ENCODE measurements around the gene NCKAP5. TPM values are rescaled to one million over a fixed set of nuclear protein-coding genes. Genes with fewer than 3 reads are reported as not detected.

NCKAP5 gene
- total and polyA plus RNA-seq, 2 of the 13 experiments (the other 11 are each of a cell fraction or from before 2014, with no cell fraction given) = 0.01 TPM; not detected in 1

DNA sequence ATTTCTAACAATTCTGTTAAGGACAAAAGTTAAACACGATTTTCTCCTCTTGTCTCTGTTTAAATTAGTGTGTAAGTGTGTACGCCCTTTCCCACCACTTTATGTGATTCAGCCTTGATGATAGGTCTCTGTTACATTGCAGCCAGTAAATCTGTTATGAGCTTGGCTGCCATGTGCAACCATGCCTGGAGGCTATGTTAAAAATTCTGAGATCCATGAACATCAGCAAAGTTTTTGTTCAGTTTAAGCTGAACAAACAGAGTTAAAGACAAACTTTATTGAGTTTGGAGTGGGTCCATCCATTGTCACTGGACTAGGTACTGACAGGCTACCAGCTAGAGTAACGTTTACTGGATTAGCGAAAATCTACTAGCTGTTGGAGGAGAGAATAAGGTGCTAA is 110.4 kb downstream of the NCKAP5 start:
- ATAC-seq (no peak), FAIRE-seq (no peak)
- H3K4me2 ChIP-seq (ENCODE audit: low read depth, low read length) = no peak overlapping the region

DNA sequence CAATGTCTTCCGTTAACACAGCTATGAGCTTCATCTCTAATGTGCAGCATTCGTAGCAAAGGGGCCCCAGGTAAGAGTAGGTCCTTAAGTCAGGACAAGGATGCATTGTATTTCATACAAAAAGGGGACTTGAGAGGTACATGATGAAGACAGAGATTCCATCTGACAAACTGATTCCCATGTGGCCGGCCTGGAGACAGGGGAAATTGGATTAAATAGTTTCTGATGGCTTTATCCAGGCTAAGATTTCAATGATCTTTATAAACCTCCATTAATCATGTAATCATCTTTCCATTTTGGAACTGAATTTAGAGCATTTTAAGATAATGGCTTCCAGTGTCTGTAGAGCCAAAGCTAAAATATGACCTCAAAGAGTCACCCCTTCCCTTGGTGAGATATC is 111.3 kb downstream of the NCKAP5 start:
- 11% methylated on average over 3 of the region's 3 CpGs for WGBS (ENCODE audit: low lambda C conversion rate)
- H3K9ac ChIP-seq (ENCODE audit: insufficient read depth, low read depth, low read length) = no peak overlapping the region
- H3K9me3 ChIP-seq (ENCODE audit: low read length) = no peaks in the 10 kb centered on the region
- H3K27me3 ChIP-seq (ENCODE audit: control insufficient read depth in 1 of 2, insufficient read depth in 2 of 2, low read length in 2 of 2) = no peaks in the 10 kb centered on the region
- no TSS peak for BruUV-seq (replicated peaks)
- TF ChIP-seq ZNF564 (CRISPR knock-in tag; IDR thresholded peaks at IDR 0.05) (no peak), ZFP36L1 (CRISPR knock-in tag; IDR thresholded peaks at IDR 0.05) (no peak), WIZ (CRISPR knock-in tag; IDR thresholded peaks at IDR 0.05) (no peak), ZNF660 (CRISPR knock-in tag; IDR thresholded peaks at IDR 0.05; ENCODE audit: borderline replicate concordance, low read depth) (no peak)
- TF ChIP-seq, protein P1, sequence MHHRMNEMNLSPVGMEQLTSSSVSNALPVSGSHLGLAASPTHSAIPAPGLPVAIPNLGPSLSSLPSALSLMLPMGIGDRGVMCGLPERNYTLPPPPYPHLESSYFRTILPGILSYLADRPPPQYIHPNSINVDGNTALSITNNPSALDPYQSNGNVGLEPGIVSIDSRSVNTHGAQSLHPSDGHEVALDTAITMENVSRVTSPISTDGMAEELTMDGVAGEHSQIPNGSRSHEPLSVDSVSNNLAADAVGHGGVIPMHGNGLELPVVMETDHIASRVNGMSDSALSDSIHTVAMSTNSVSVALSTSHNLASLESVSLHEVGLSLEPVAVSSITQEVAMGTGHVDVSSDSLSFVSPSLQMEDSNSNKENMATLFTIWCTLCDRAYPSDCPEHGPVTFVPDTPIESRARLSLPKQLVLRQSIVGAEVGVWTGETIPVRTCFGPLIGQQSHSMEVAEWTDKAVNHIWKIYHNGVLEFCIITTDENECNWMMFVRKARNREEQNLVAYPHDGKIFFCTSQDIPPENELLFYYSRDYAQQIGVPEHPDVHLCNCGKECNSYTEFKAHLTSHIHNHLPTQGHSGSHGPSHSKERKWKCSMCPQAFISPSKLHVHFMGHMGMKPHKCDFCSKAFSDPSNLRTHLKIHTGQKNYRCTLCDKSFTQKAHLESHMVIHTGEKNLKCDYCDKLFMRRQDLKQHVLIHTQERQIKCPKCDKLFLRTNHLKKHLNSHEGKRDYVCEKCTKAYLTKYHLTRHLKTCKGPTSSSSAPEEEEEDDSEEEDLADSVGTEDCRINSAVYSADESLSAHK (CRISPR knock-in tag; IDR thresholded peaks at IDR 0.05; ENCODE audit: borderline replicate concordance) = no peak
- TF ChIP-seq, protein P2, sequence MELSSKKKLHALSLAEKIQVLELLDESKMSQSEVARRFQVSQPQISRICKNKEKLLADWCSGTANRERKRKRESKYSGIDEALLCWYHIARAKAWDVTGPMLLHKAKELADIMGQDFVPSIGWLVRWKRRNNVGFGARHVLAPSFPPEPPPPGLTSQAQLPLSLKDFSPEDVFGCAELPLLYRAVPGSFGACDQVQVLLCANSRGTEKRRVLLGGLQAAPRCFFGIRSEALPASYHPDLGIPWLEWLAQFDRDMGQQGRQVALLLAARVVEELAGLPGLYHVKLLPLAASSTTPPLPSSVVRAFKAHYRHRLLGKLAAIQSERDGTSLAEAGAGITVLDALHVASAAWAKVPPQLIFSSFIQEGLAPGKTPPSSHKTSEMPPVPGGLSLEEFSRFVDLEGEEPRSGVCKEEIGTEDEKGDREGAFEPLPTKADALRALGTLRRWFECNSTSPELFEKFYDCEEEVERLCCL (CRISPR knock-in tag; IDR thresholded peaks at IDR 0.05; ENCODE audit: borderline replicate concordance) = no peak
- H3K79me2 ChIP-seq (ENCODE audit: insufficient read depth, low read length) = no peaks in the 10 kb centered on the region
- no peak overlapping the region for H3K4me3 ChIP-seq (replicated peaks in 1 of 3; ENCODE audit: insufficient read depth in 1 of 3, low read depth in 2 of 3, low read length in 3 of 3)
- H3K36me3 ChIP-seq (replicated peaks in 1 of 2; ENCODE audit: control insufficient read depth in 1 of 2, insufficient read depth in 2 of 2, low read length in 2 of 2) = no peaks in the 10 kb centered on the region
- intact Hi-C loops (cut with micrococcal nuclease; ENCODE audit: unreplicated experiment) = no loop called here
- H4K20me1 ChIP-seq (ENCODE audit: insufficient read depth, low read length) = no peaks in the 10 kb centered on the region
- no peak for FAIRE-seq
- ChIA-PET CTCF (ENCODE audit: low intra/inter-chr PET ratio, low total read pairs) (no interaction called here), POLR2A (no interaction called here)
- no peak for DNase-seq (ENCODE audit: low spot score)
- H2AFZ ChIP-seq (ENCODE audit: low read length) = no peak overlapping the region
- H3K4me2 ChIP-seq (ENCODE audit: low read depth, low read length) = no peak overlapping the region
- no peaks in the 10 kb centered on the region for H3K4me1 ChIP-seq (ENCODE audit: insufficient read depth, low read length)
- no peak for ATAC-seq
- in situ Hi-C loops (cut with HindIII; ENCODE audit: extremely low pct_ligation_motif_present, low pct_unique_long_range_greater_than_20kb) = no loop called here
- no peak overlapping the region for H3K27ac ChIP-seq (ENCODE audit: extremely low read length, insufficient read depth, low read length)

More for the DNA sequence above, 110.4 kb downstream of the NCKAP5 start:
- no peak for TF ChIP-seq ZNF326 (CRISPR knock-in tag; IDR thresholded peaks at IDR 0.05; ENCODE audit: borderline replicate concordance)
- no peak for TF ChIP-seq CC2D1A (CRISPR knock-in tag; IDR thresholded peaks at IDR 0.05)
- TF ChIP-seq ZNF460 (CRISPR knock-in tag; IDR thresholded peaks at IDR 0.05; ENCODE audit: borderline replicate concordance) = no peak
- TF ChIP-seq ZNF383 (CRISPR knock-in tag; IDR thresholded peaks at IDR 0.05; ENCODE audit: borderline replicate concordance) = no peak
- no peak for TF ChIP-seq NFYB (CRISPR knock-in tag; IDR thresholded peaks at IDR 0.05)
- no peak for TF ChIP-seq YEATS2 (CRISPR knock-in tag; IDR thresholded peaks at IDR 0.05; ENCODE audit: borderline replicate concordance)
- no peak for TF ChIP-seq KAT8 (CRISPR knock-in tag; IDR thresholded peaks at IDR 0.05)
- TF ChIP-seq, protein P3, sequence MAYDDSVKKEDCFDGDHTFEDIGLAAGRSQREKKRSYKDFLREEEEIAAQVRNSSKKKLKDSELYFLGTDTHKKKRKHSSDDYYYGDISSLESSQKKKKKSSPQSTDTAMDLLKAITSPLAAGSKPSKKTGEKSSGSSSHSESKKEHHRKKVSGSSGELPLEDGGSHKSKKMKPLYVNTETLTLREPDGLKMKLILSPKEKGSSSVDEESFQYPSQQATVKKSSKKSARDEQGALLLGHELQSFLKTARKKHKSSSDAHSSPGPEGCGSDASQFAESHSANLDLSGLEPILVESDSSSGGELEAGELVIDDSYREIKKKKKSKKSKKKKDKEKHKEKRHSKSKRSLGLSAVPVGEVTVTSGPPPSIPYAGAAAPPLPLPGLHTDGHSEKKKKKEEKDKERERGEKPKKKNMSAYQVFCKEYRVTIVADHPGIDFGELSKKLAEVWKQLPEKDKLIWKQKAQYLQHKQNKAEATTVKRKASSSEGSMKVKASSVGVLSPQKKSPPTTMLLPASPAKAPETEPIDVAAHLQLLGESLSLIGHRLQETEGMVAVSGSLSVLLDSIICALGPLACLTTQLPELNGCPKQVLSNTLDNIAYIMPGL (CRISPR knock-in tag; IDR thresholded peaks at IDR 0.05; ENCODE audit: borderline replicate concordance in 1 of 2, low read depth in 1 of 2) = no peak
- TF ChIP-seq ZNF44 (CRISPR knock-in tag; IDR thresholded peaks at IDR 0.05) = no peak
- no peak for TF ChIP-seq ZNF558 (CRISPR knock-in tag; IDR thresholded peaks at IDR 0.05; ENCODE audit: borderline replicate concordance)
- no peak for TF ChIP-seq SALL1 (CRISPR knock-in tag; IDR thresholded peaks at IDR 0.05)
- H3K27ac ChIP-seq (ENCODE audit: extremely low read length, insufficient read depth, low read length) = no peak overlapping the region
- in situ Hi-C loops (cut with HindIII; ENCODE audit: extremely low pct_ligation_motif_present, low pct_unique_long_range_greater_than_20kb) = no loop called here
- no TSS peak for BruUV-seq (replicated peaks)
- no peak overlapping the region for H2AFZ ChIP-seq (ENCODE audit: low read length)
- no peak for DNase-seq (ENCODE audit: low spot score)
- CTCF ChIA-PET (ENCODE audit: low intra/inter-chr PET ratio, low total read pairs) = no interaction called here
- no peaks in the 10 kb centered on the region for H3K4me1 ChIP-seq (ENCODE audit: insufficient read depth, low read length)
- no peak overlapping the region for H3K4me3 ChIP-seq (replicated peaks in 1 of 3; ENCODE audit: insufficient read depth in 1 of 3, low read depth in 2 of 3, low read length in 3 of 3)
- POLR2A ChIA-PET = no interaction called here
- 4% methylated on average over 4 of the region's 4 CpGs for WGBS (ENCODE audit: low lambda C conversion rate)
- H3K27me3 ChIP-seq (ENCODE audit: control insufficient read depth in 1 of 2, insufficient read depth in 2 of 2, low read length in 2 of 2) = no peaks in the 10 kb centered on the region
- H3K79me2 ChIP-seq (ENCODE audit: insufficient read depth, low read length) = no peaks in the 10 kb centered on the region
- H3K36me3 ChIP-seq (replicated peaks in 1 of 2; ENCODE audit: control insufficient read depth in 1 of 2, insufficient read depth in 2 of 2, low read length in 2 of 2) = no peaks in the 10 kb centered on the region
- H3K9ac ChIP-seq (ENCODE audit: insufficient read depth, low read depth, low read length) = no peak overlapping the region
- intact Hi-C loops (cut with micrococcal nuclease; ENCODE audit: unreplicated experiment) = no loop called here
- no peaks in the 10 kb centered on the region for H4K20me1 ChIP-seq (ENCODE audit: insufficient read depth, low read length)
- H3K9me3 ChIP-seq (ENCODE audit: low read length) = no peaks in the 10 kb centered on the region

All from HepG2 (cell line).